Measurements from ENCODE around the gene RMDN2.

DNA sequence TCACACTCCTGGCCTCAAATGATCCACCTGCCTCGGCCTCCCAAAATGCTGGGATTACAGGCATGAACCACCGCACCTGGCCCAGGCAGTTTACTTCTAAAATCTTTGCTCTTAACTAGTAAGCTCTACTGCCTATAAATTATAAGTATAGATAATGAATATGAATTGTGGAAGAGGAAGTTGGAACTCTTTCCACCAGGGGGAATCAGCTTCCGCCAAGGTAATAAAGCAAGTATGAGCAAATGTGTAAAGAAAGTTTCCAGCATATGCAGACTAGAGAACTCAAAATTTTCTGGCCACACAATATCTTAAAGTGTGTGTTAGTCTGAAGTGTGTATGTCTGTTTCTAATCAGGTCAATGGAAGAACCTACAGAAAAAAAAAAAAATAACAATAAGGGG is 68.1 kb downstream of the RMDN2 start:
- TF ChIP-seq, protein P1, sequence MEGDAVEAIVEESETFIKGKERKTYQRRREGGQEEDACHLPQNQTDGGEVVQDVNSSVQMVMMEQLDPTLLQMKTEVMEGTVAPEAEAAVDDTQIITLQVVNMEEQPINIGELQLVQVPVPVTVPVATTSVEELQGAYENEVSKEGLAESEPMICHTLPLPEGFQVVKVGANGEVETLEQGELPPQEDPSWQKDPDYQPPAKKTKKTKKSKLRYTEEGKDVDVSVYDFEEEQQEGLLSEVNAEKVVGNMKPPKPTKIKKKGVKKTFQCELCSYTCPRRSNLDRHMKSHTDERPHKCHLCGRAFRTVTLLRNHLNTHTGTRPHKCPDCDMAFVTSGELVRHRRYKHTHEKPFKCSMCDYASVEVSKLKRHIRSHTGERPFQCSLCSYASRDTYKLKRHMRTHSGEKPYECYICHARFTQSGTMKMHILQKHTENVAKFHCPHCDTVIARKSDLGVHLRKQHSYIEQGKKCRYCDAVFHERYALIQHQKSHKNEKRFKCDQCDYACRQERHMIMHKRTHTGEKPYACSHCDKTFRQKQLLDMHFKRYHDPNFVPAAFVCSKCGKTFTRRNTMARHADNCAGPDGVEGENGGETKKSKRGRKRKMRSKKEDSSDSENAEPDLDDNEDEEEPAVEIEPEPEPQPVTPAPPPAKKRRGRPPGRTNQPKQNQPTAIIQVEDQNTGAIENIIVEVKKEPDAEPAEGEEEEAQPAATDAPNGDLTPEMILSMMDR (IDR thresholded peaks at IDR 0.05), result no peak
- no peak for TF ChIP-seq POLR2A (IDR thresholded peaks at IDR 0.05)
